PC-9 (cell line): ENCODE data around the gene TXNRD1. TPM values are rescaled to one million over a fixed set of nuclear protein-coding genes. Genes with fewer than 3 reads are reported as not detected.

Source experiments
- BruUV-seq: library from RNA; stranded (reverse); fragments of 400-500 nt; replicated peaks from 2 replicates; lab custom pipeline; 2021; lab: Mats Ljungman, UMichigan
- CTCF ChIA-PET: fragments of 300-600 bp; sonication (Branson Sonifier 250); formaldehyde crosslinking; loops from one replicate; lab custom pipeline; 2022; ENCODE audit warnings: antibody characterized with exemption; lab: Charles Lee
- POLR2A ChIA-PET: fragments of 300-600 bp; sonication (Branson Sonifier 250); formaldehyde crosslinking; loops from one replicate; lab custom pipeline; 2022; ENCODE audit warnings: antibody characterized with exemption; ENCODE audit not compliant: unreplicated experiment; lab: Charles Lee
- DNase-seq, 2 experiments: peaks; one replicate each; pipeline versions ENCODE4 v3.0.0 to v3.0.0-alpha.2; 2015 to 2022; ENCODE audit warnings: mixed read lengths in 1 of 2
- H2AFZ ChIP-seq: fragments of 200-600 bp; sonication (generic); 2 replicates; pipeline ENCODE4 v1.8.1; 2017; ENCODE audit warnings: antibody characterized with exemption
- H3F3A ChIP-seq: fragments of 200-600 bp; sonication (generic); 2 replicates; pipeline ENCODE4 v1.8.1; 2017; ENCODE audit warnings: antibody characterized with exemption, mild to moderate bottlenecking, low read depth; ENCODE audit not compliant: insufficient read depth
- H3K27ac ChIP-seq: fragments of 200-600 bp; sonication (generic); 2 replicates; pipeline ENCODE4 v1.6.1; 2016; ENCODE audit warnings: mixed run types
- H3K27me3 ChIP-seq: fragments of 200-600 bp; sonication (generic); 2 replicates; pipeline ENCODE4 v1.6.1; 2016; ENCODE audit warnings: low read depth, mixed run types; ENCODE audit not compliant: insufficient read depth
- H3K36me3 ChIP-seq: fragments of 200-600 bp; sonication (generic); 2 replicates; pipeline ENCODE4 v1.6.1; 2016; ENCODE audit warnings: low read depth, mixed run types
- H3K4me1 ChIP-seq: fragments of 200-600 bp; sonication (generic); replicated peaks from 2 replicates; pipeline ENCODE4 v1.6.1; 2016; ENCODE audit warnings: mixed run types; ENCODE audit not compliant: insufficient read depth
- H3K4me2 ChIP-seq: fragments of 200-600 bp; sonication (generic); 2 replicates; pipeline ENCODE4 v1.6.1; 2017; ENCODE audit warnings: mixed run types
- H3K4me3 ChIP-seq: fragments of 200-600 bp; sonication (generic); 2 replicates; pipeline ENCODE4 v1.6.1; 2016; ENCODE audit warnings: mixed run types
- H3K79me2 ChIP-seq: fragments of 200-600 bp; sonication (generic); 2 replicates; pipeline ENCODE4 v1.6.1; 2017; ENCODE audit warnings: low read depth, mixed run types
- H3K9me2 ChIP-seq: fragments of 200-600 bp; sonication (generic); 2 replicates; pipeline ENCODE4 v1.8.1; 2017; ENCODE audit warnings: mild to moderate bottlenecking; ENCODE audit not compliant: insufficient read depth
- H3K9me3 ChIP-seq: fragments of 200-600 bp; sonication (generic); 2 replicates; pipeline ENCODE4 v1.8.1; 2016; ENCODE audit warnings: low read depth; ENCODE audit not compliant: insufficient read depth
- H4K20me1 ChIP-seq: fragments of 200-600 bp; sonication (generic); 2 replicates; pipeline ENCODE4 v1.8.1; 2017; ENCODE audit not compliant: insufficient read depth
- CTCF ChIP-seq: fragments of 200-600 bp; sonication (generic); conservative IDR thresholded peaks from 2 replicates; pipeline ENCODE4 v1.6.1; 2017; ENCODE audit warnings: mixed run types, antibody characterized with exemption, mild to moderate bottlenecking, moderate library complexity
- EZH2 ChIP-seq: fragments of 200-600 bp; sonication (generic); IDR thresholded peaks from 2 replicates; pipeline ENCODE4 v1.8.0; 2017; ENCODE audit warnings: antibody characterized with exemption, low read depth
- intact Hi-C: fragments of 100-400 bp; cut with micrococcal nuclease; formaldehyde crosslinking; loops from one replicate; pipeline ENCODE4 v1.10.0; 2022; ENCODE audit not compliant: unreplicated experiment
- total RNA-seq: library from RNA; stranded (reverse); gene quantifications from 2 replicates; pipeline ENCODE4 v1.2.3, GENCODE V29; 2021

TXNRD1 gene
- total RNA-seq, 1 experiment from 2014 or later = 1,250 TPM

GRCh38 chr12:104280111-104280510 is 64.5 kb downstream of the TXNRD1 start:
- Histone ChIP-seq H3K4me2 (peak overlapping the region; percentile 85), H3K27me3 (no peaks in the 10 kb centered on the region), H3F3A (peaks cover 96% of the 10 kb centered on the region), H3K9me3 (no peaks in the 10 kb centered on the region), H3K27ac (peak overlapping the region; percentile 99), H2AFZ (no peak overlapping the region), H3K79me2 (peaks cover 75% of the 10 kb centered on the region), H4K20me1 (no peaks in the 10 kb centered on the region), H3K9me2 (no peaks in the 10 kb centered on the region), H3K36me3 (no peaks in the 10 kb centered on the region), H3K4me1 (peaks cover 96% of the 10 kb centered on the region), H3K4me3 (peak overlapping the region; percentile 59)
- TF ChIP-seq EZH2 = no peak
- TF ChIP-seq CTCF = no peak
- ChIA-PET POLR2A (interaction anchor here (0.6 to 1.7 kb wide), 5 partner anchors 8 to 179 kb away, joined by 3 to 14 read pairs (median 4); no protein-coding TSS in a partner anchor), CTCF (no interaction called here)
- TSS peak; percentile 53 for BruUV-seq
- intact Hi-C loops = loop anchor here (1.0 kb wide), 1 partner anchor 61 kb away; no protein-coding TSS in a partner anchor
- DNase-seq = no peak

GRCh38 chr12:104280717-104281458 is 65.3 kb downstream of the TXNRD1 start:
- Histone ChIP-seq H3K27ac (peak overlapping the region; percentile 99), H3K9me2 (no peaks in the 10 kb centered on the region), H3F3A (peaks cover 96% of the 10 kb centered on the region), H3K79me2 (peaks cover 75% of the 10 kb centered on the region), H3K27me3 (no peaks in the 10 kb centered on the region), H4K20me1 (no peaks in the 10 kb centered on the region), H3K4me1 (peaks cover 96% of the 10 kb centered on the region), H3K9me3 (no peaks in the 10 kb centered on the region), H2AFZ (no peak overlapping the region), H3K4me2 (peak overlapping the region; percentile 85), H3K36me3 (no peaks in the 10 kb centered on the region), H3K4me3 (peak overlapping the region; percentile 59)
- ChIA-PET CTCF (interaction anchor here (0.6 kb wide), 1 partner anchor 14 kb away, joined by 3 read pairs; no protein-coding TSS in a partner anchor), POLR2A (interaction anchor here (0.5 to 1.7 kb wide), 14 partner anchors 9 to 1281 kb away, joined by 3 to 14 read pairs (median 4); partner anchors contain the start of gene HSP90B1)
- TF ChIP-seq EZH2 (no peak), CTCF (no peak)
- peak in 1 of 2 experiments; percentile 98 for DNase-seq
- BruUV-seq = no TSS peak
- intact Hi-C loops = loop anchor here (1.0 kb wide), 1 partner anchor 62 kb away; no protein-coding TSS in a partner anchor

- POLR2A ChIA-PET = interaction anchor here (0.6 kb wide), 1 partner anchor 693 kb away, joined by 3 read pairs; no protein-coding TSS in a partner anchor
- Histone ChIP-seq H3K4me2 (peak overlapping the region; percentile 85), H3K4me1 (peaks cover 91% of the 10 kb centered on the region), H3K9me2 (no peaks in the 10 kb centered on the region), H2AFZ (no peak overlapping the region), H3K79me2 (peaks cover 67% of the 10 kb centered on the region), H3K9me3 (no peaks in the 10 kb centered on the region), H3K36me3 (no peaks in the 10 kb centered on the region), H4K20me1 (no peaks in the 10 kb centered on the region), H3K27me3 (no peaks in the 10 kb centered on the region), H3K4me3 (peak overlapping the region; percentile 24; the same call in 1 of the 2 replicates), H3F3A (peaks cover 96% of the 10 kb centered on the region), H3K27ac (peak overlapping the region; percentile 99)
- CTCF ChIA-PET = no interaction called here
- intact Hi-C loops = no loop called here
- no TSS peak for BruUV-seq
- DNase-seq = peak in 1 of 2 experiments; percentile 85
- TF ChIP-seq CTCF = no peak
- no peak for TF ChIP-seq EZH2
These were observed 66.1 kb downstream of the TXNRD1 start for GRCh38 chr12:104281636-104282035.
